ENCODE data around the gene GATA5. TPM values are rescaled to one million over a fixed set of nuclear protein-coding genes. Genes with fewer than 3 reads are reported as not detected.
A peak's percentile ranks its signal among the peaks of the same experiment; 100 is the strongest.
"Not testable (repeated sequence)": the region's sequence is repeated elsewhere in the genome, so short reads cannot be mapped to it uniquely, and the experiment has no call there.

The GATA5 gene
- total RNA-seq, 2 donors from 2014 or later: not detected

DNA sequence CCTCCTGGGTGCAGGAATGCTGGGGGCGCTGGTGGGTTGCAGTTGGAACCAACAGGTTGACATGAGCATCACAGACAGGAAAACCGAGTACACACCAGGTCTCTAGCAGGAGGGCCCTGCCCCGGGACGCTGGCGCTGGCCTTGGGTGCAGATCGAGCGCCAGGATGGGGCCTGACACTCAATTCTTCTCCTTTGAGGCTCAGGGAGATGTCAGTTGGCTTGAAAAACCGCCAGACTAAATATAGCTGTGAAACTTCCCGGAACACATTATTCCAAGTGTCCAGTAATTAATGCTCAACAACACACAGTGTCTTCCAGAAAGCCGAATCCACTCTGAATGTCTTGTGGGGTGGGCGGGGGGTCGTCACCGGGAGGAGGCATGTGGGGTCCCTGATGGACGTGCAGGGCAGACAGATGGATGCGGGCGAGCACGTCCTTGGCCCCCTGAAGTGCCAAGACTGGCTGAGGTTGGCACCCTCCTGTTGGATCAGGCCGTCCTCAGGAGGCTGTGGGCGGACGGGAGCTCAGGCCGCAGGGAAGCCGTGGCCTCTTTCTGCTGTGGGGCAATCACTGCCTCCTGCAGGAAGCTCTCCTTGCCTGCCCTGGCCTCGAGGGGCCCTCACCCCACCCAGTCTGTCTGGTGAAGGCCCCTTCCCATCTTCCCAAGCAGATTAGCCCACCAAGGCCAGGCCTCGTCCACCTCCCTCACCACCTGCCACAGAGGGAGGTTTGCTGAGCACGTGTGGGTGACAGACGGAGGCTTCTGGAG is 19.4 kb upstream of the GATA5 start:
- Mint-ChIP-seq H3K36me3 (no peaks in the 10 kb centered on the region), H3K9me3 (no peaks in the 10 kb centered on the region), H3K27ac (no peak overlapping the region)
- DNase-seq (ENCODE audit: low spot score in 2 of 2) (no peak), ATAC-seq (no peak)

DNA sequence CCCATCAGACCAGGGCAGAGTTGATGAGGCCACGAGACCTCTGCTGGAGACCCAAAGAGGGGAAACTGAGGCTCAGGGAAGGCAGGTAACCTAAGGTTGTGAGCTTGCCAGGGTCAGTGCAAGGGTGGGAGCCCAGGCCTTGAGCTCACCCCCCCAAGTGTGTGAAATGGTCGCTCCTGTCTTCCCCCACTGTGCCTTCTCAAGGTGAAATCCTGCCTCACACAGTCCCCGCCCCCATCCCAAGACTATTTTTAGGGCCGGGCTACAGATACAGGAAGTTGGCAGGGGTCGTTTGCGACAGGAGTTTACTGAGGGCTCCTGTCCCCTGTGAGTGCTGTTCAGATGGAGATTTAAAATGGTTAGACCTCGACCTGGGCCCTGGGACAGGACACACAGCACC is 18.7 kb upstream of the GATA5 start:
- no peak overlapping the region for H3K27ac Mint-ChIP-seq

DNA sequence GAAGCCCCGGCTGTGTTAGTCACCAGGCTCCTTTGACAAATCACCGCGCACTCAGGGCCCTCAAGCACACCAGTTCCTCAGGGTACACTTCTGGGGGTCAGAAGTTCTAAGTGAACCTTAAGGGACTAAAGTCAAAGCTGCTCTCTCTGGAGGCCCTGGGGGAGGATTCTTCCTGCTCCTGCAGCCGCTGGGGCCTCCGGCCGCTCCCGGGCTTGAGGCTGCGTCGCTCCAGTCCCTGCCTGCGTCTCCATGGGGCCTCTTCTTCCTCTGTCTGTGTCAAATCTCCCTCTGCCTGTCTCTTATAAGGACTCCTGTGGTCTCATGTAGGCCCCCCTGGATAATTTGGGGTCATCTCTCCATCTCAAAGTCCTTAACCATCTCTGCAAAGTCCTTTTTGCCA is 18.1 kb upstream of the GATA5 start:
- Mint-ChIP-seq H3K27ac (no peak overlapping the region), H3K9me3 (no peaks in the 10 kb centered on the region)
- DNase-seq (ENCODE audit: low spot score in 2 of 2): no peak

More for the DNA sequence above, 18.7 kb upstream of the GATA5 start:
- Mint-ChIP-seq H3K36me3 (no peaks in the 10 kb centered on the region), H3K9me3 (no peaks in the 10 kb centered on the region)
- DNase-seq (ENCODE audit: low spot score in 2 of 2): no peak
- ATAC-seq: no peak

DNA sequence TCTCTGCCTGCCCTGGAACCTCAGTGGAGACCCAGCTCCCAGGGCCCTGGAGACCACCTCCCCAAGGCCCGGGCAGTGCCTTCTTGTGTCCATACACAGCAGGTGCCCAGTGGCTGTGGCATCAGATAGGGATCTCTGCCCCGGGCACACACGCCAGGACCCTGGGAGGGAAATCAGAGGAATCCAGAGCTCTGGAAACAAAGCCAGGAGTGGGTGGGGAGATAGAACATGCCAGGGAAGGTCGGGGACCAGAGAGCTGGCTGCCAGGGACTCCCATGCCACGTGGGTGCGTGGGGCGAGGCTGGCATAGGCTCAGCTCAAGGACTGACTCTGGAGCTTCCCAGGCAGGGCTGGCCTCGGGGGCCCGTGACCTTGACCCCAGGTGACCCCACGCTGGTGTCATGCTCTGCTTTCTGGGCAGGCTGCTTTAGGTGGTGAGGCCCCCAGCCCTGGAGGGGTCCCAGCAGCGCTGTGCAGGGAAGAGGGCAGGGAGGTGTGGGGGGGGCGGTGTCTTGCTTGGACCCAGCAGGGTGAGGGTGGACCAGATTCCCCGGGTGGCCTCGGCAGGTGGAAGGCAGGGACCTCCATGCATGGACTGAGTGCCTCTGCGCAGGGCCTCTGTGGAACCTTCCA is 17.6 kb upstream of the GATA5 start:
- no peaks in the 10 kb centered on the region for H3K36me3 Mint-ChIP-seq
- no peak for ATAC-seq

More for the DNA sequence above, 18.1 kb upstream of the GATA5 start:
- ATAC-seq: no peak
- no peaks in the 10 kb centered on the region for H3K36me3 Mint-ChIP-seq

DNA sequence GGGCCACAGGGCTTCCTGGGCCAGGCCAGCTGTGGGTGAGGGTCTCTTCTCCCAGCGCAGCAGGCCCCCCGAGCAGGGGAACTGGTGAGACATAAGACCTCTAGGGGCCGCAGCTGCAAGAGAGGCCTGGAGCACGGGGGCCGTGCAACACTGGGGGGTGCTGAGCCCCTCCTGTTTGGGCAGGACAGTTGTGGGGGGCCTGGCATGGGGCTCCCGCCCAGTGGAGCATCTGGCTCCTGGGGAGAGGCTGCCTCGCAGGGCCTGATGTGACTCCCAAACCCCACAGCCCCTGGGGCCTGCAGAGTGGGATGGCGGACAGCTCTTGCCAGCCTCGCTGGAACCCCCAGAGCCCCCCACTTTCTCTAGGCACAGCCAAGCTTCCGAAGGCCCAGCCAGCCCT is 16.9 kb upstream of the GATA5 start:
- ATAC-seq: no peak
- no peaks in the 10 kb centered on the region for H3K36me3 Mint-ChIP-seq
- no peaks in the 10 kb centered on the region for H3K9me3 Mint-ChIP-seq
- H3K27ac Mint-ChIP-seq: no peak overlapping the region
- no peak for DNase-seq (ENCODE audit: low spot score in 2 of 2)

More for the DNA sequence above, 17.6 kb upstream of the GATA5 start:
- H3K27ac Mint-ChIP-seq: no peak overlapping the region
- H3K9me3 Mint-ChIP-seq: no peaks in the 10 kb centered on the region
- no peak for DNase-seq (ENCODE audit: low spot score in 2 of 2)

DNA sequence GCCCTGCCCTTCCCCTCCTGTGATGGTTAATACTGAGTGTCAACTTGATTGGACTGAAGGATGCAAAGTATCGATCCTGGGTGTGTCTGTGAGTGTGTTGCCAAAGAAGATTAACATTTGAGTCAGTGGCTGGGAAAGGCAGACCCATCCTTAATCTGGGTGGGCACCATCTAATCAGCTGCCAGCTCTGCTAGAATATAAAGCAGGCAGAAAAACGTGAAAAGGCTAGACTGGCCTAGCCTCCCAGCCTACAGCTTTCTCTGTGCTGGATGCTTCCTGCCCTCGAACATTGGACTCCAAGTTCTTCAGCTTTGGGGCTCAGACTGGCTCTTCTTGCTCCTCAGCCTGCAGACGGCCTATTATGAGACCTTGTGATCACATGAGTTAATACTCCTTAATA is 15.0 kb upstream of the GATA5 start:
- ATAC-seq; H3K9me3 Mint-ChIP-seq; H3K36me3 Mint-ChIP-seq; H3K27ac Mint-ChIP-seq; DNase-seq (ENCODE audit: low spot score in 2 of 2): not testable (repeated sequence)

DNA sequence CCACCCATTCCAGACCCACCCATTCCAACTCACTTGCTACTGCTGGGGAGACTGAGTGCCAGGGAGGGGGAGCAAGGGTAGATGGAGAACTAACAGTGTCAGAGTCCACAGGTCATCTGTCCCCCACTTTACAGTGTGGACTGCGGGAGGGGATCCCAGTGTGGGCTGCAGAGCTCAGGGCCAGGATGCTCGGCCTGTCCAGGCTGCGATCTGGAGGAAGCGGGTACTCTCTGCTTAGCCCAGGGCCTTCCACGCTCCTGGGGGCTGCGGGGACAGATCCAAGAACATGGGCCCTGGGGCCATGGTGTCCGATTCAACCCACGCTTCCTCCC is 14.1 kb upstream of the GATA5 start:
- H3K36me3 Mint-ChIP-seq: no peaks in the 10 kb centered on the region
- H3K9me3 Mint-ChIP-seq: no peaks in the 10 kb centered on the region
- ATAC-seq (no peak), DNase-seq (ENCODE audit: low spot score in 2 of 2) (no peak)
- H3K27ac Mint-ChIP-seq: no peak overlapping the region

DNA sequence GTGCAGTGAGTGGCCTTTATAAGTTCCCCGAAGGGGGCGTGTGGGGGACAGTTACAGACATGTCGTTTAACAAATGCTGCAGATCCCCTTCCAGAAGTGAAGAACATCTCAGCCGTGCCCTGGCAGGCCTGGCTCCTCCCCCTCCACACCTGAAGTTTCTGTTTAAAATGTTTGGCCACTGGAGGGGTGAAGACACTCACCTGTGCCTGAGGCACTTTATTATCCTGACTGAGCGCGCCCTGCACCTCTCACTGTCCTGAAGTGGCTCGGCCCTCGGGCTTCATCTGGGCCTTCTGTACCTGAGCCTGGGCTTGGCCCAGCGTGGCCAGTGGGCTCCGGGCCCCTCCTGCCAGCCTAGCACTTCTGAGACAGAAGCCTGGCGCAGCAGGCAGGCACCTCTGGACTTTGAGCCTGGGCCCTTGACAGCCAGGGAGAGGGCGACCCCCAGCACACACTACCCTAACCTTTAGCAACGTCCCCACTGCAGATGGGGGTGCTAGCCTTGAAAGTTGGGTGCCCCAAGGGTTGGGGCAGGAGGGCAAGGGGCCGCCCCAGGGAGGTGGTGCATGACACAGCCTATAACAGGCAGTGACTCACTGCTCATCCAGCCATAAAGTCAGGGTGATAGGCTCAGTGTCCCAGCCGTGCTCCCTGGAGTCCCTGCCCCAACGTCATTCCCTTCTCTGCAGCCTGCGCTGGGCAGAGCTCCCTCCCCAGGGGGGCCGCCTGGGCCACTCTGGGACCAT is 13.6 kb upstream of the GATA5 start:
- Mint-ChIP-seq H3K9me3 (no peaks in the 10 kb centered on the region), H3K27ac (no peak overlapping the region), H3K36me3 (no peaks in the 10 kb centered on the region)
- DNase-seq (ENCODE audit: low spot score in 2 of 2): no peak
- no peak for ATAC-seq

DNA sequence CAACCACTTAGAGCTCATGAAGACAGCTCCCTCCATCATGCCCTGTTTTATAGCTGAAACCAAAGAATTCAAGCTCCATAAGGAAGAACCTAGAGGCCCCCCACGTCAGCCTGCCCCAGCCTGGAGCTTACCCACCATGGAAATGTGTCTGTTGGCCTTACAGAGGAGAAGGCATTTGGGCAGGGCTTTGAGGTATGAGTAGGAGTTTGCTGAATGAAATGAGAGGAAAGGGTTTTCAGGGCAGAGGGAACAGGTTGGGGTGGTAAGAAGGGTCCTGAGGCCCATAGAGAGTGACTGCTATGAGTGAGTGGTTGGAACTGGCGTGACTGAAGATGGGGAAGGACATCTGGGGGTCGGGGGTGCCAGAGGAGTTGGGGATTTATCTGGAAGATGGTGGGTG is 12.7 kb upstream of the GATA5 start:
- ATAC-seq (no peak), DNase-seq (ENCODE audit: low spot score in 2 of 2) (no peak)
- H3K27ac Mint-ChIP-seq: no peak overlapping the region
- H3K36me3 Mint-ChIP-seq: no peaks in the 10 kb centered on the region
- H3K9me3 Mint-ChIP-seq: no peaks in the 10 kb centered on the region

DNA sequence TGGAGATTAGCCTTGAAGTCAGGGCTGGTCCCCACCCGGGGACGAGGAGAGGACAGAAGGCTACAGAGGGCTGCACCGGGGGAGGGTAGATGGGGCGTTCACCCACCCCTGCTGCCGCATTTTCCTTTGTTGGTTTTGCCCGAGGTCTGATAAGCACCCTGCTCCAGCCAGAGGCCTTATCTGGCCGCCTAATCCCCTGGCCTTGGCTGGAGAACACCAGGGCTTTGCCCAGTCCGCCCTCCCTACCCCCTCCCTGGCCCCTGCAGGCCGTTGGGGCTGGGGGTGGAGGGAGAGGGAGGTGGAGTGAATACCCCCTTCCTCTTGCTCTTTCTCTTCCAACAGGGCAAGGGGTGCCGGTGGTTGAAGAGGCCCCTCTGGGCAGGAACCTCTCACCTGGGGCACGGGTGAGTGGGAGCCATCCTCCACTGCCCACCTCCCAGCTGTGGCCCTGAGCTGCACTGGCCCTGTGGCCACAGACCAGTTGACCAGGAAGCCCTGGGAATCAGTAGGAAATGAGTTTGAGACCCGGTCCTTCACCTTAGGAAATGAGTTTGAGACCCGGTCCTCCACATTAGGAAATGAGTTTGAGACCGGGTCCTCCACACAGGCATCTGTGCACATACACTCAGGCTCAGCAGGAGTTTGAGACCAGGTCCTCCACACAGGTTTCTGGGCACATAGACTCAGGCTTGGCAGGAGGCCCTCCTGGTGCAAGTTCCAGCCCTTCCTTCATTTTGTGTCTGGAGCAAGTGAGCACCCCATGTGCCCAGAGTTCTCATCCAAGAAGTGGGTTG is 12.0 kb upstream of the GATA5 start:
- H3K9me3 Mint-ChIP-seq: no peaks in the 10 kb centered on the region
- ATAC-seq: no peak
- no peak overlapping the region for H3K27ac Mint-ChIP-seq
- H3K36me3 Mint-ChIP-seq: no peaks in the 10 kb centered on the region
- DNase-seq (ENCODE audit: low spot score in 2 of 2): no peak

DNA sequence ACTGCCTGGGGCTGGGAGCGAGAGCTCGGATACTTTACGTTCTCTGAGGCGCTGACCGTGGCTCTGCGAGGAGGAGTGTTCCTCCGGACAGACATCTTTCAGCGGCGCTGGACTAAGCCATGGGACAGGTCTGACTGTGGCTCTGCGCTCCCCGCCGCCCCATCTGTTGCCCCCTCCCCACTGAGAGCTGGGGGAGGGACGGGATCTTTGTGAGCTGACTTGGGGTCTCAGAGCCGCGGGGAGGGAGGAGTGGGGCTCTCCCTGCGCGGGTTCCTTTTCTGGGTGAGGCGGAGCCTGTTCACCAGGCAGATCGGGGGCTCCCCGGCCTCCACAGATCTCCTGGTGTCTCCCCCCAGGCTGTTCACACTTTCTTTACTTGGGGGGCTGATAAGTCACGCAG is 11.3 kb upstream of the GATA5 start:
- no peak for DNase-seq (ENCODE audit: low spot score in 2 of 2)
- no peak overlapping the region for H3K27ac Mint-ChIP-seq
- no peaks in the 10 kb centered on the region for H3K36me3 Mint-ChIP-seq
- no peaks in the 10 kb centered on the region for H3K9me3 Mint-ChIP-seq
- ATAC-seq: no peak

DNA sequence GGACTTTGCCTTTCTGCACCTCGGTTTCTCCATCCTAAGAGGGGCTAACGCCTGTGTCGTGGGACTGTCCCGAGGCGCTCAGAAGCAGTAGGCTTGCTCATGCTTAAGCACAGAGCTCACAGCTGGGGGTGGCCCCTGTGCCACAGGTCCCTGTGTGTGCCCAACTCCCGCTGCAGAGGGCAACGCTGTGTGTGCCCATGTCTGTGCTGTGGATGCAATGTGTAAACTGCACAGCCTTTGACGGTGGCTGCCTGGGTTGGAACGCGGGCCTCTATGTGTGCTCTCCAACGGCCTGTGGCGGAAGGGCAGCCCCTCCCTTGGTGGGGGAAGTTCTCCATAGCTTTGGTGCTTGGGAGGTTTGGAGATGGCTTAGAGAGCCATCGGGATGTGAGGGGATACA is 10.7 kb upstream of the GATA5 start:
- ATAC-seq: peak in 1 of 2 donors; percentile 29
- Mint-ChIP-seq H3K27ac (no peak overlapping the region), H3K36me3 (no peaks in the 10 kb centered on the region), H3K9me3 (no peaks in the 10 kb centered on the region)
- no peak for DNase-seq (ENCODE audit: low spot score in 2 of 2)

DNA sequence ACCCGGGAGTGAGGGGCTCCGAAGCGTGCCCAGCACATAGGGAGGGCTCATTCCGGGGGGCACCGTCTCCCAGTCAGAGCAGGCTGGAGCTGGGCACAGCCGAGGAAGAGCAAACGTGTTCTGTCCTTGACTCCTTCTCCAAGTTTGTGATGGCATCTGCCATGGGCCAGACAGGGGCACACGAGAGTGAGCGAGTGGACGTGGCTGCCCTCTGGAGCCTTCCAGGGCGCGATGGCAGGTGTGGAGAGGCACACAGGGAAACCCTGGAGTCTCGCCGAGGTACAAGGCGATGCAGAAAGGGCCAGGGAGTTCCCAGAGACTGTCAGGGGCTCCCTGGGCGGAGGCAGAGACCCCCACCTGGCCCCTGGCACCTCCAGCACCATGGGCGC is 9.9 kb upstream of the GATA5 start:
- no peaks in the 10 kb centered on the region for H3K9me3 Mint-ChIP-seq
- no peaks in the 10 kb centered on the region for H3K36me3 Mint-ChIP-seq
- no peak overlapping the region for H3K27ac Mint-ChIP-seq
- DNase-seq (ENCODE audit: low spot score in 2 of 2): no peak
- ATAC-seq: no peak

DNA sequence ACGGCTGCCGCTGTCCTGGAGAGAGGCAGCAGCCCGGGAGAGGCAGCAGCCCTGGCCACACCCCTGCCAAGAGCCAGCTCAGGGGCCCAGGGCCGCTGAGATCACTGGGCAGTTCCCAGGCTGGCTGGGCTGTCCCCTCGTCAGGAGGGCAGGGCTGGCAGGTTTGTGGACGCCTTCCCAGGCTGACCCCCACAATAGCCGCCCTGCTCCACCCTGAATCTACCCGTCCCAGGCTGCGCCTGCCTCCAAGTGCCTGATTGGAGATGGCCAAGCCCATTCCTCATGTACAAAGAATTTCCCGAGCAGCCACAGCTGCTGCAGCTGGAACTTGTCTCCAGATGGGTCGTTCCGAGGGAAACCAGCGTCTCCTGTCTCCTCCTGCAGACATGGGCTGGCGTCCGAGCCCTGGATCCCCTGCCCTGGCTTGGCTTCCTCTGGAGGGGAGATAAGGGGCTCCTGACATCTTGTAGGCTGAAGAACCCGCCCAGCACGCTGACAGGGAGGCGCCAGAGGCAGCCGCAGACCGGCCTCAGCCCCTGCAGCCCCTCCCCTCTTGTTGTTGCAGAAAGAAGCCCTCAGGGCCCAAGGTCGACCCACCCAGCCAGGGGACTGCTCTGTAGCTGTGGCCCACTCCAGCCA is 9.4 kb upstream of the GATA5 start:
- Mint-ChIP-seq H3K9me3 (no peaks in the 10 kb centered on the region), H3K36me3 (no peaks in the 10 kb centered on the region), H3K27ac (no peak overlapping the region)
- no peak for ATAC-seq
- no peak for DNase-seq (ENCODE audit: low spot score in 2 of 2)

DNA sequence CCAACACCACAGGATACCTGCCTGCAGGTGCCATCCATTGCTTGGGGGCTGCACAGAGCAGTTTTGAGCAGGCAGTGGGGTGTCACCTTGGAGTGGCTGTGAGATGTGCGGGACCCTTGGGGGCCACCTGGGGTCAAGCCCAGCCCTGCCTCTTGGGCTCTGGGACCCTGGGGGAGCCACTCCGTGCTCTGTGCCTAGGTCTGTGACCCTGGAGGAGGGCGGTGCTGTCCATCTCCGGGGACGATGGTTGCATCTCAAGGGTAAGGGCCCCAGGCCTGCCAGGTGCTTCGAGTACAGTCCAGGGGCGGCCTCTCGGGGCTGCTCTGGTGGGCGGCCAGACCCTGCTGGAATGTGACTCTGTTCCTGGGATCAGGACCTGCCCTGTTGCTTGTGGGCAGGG is 8.7 kb upstream of the GATA5 start:
- Mint-ChIP-seq H3K27ac (no peak overlapping the region), H3K9me3 (no peaks in the 10 kb centered on the region), H3K36me3 (no peaks in the 10 kb centered on the region)
- ATAC-seq: no peak
- DNase-seq (ENCODE audit: low spot score in 2 of 2): no peak

DNA sequence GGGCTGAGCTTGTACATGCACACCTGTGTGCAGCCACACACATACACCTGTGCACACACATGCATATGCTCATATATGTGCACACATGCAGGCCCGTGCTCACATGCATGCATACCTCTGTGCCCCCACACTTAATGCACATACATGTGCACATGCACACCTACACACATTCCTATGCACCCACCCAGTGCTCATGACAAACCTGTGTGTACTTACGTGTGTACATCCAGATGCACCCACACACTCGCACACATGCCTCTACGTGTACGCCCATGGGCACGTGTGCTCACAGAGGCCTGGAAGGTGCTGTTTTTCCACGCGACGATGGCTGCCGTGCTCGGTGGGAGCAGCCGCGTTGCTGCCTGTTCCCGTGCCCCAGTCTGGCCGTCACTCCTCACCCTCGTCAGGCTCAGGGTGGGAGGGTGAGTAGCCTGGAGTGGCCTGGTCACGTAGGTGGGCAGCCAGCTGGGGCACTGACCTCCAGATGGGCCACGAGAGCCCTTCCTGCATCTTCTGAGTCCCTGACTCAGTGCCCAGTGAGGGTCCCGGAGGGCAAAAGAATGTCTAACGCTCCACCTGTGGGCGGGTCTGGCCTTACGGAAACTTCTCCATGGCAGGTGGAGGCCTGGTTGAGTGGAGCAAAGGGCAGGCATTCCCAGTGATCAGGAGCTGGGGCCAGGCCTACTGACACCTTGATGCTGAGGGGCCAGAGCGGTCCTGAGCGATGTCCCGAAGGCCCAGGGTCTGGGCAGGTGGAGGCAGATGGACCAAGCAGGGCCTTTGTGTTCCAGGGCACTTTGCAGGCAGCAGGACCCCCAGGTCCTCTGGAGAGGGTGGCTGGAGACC is 8.0 kb upstream of the GATA5 start:
- H3K27ac Mint-ChIP-seq: no peak overlapping the region
- no peak for DNase-seq (ENCODE audit: low spot score in 2 of 2)
- ATAC-seq: no peak
- H3K36me3 Mint-ChIP-seq: no peaks in the 10 kb centered on the region
- no peaks in the 10 kb centered on the region for H3K9me3 Mint-ChIP-seq

All from activated naive CD4-positive, alpha-beta T cell treated with anti-CD3 and anti-CD28 coated beads, Interleukin-2, amount 50 U/mL, for 72 hours (primary cell).